SK-N-SH treated with all-trans-retinoic acid at 6 μM for 48 hours (cell line): Measurements from ENCODE around the gene ANAPC5.

Experiments used
- ARNTL ChIP-seq: fragments of 450-650 bp; formaldehyde crosslinking; IDR thresholded peaks from 2 replicates; pipeline ENCODE4 v1.5.0; 2020; ENCODE audit warnings: low read depth, mild to moderate bottlenecking, moderate library complexity, borderline replicate concordance
- BACH2 ChIP-seq: fragments of 250-450 bp; sonication (Bioruptor Pico); IDR thresholded peaks from 2 replicates; pipeline ENCODE4 v1.9.0; 2021; ENCODE audit warnings: mild to moderate bottlenecking, borderline replicate concordance
- CSDC2 ChIP-seq: fragments of 250-450 bp; sonication (Bioruptor Pico); IDR thresholded peaks from 2 replicates; pipeline ENCODE4 v1.5.0; 2020; ENCODE audit warnings: mild to moderate bottlenecking, moderate library complexity
- ESRRG ChIP-seq: fragments of 250-450 bp; sonication (Bioruptor Pico); IDR thresholded peaks from 2 replicates; pipeline ENCODE4 v1.6.1; 2021; ENCODE audit warnings: mild to moderate bottlenecking
- ISL1 ChIP-seq: fragments of 250-450 bp; sonication (Bioruptor Pico); IDR thresholded peaks from 2 replicates; pipeline ENCODE4 v2.1.2; 2022; ENCODE audit warnings: mild to moderate bottlenecking, moderate library complexity
- SNAI2 ChIP-seq: fragments of 250-450 bp; sonication (Bioruptor Pico); IDR thresholded peaks from 2 replicates; pipeline ENCODE4 v1.5.0; 2020; ENCODE audit warnings: mild to moderate bottlenecking, moderate library complexity
- ZFP3 ChIP-seq: fragments of 250-450 bp; sonication (Bioruptor Pico); IDR thresholded peaks from 2 replicates; pipeline ENCODE4 v1.5.0; 2020; ENCODE audit warnings: mild to moderate bottlenecking, moderate library complexity
- ZFP30 ChIP-seq: fragments of 450-650 bp; formaldehyde crosslinking; IDR thresholded peaks from 2 replicates; pipeline ENCODE4 v1.5.0; 2022; ENCODE audit warnings: mild to moderate bottlenecking, moderate library complexity
- ZNF565 ChIP-seq: fragments of 450-650 bp; formaldehyde crosslinking; conservative IDR thresholded peaks from 2 replicates; pipeline ENCODE4 v1.5.0; 2020; ENCODE audit warnings: low read depth, mild to moderate bottlenecking, moderate library complexity
- TF ChIP-seq, protein P1 (sequence below): fragments of 250-450 bp; sonication (Bioruptor Pico); IDR thresholded peaks from 2 replicates; pipeline ENCODE4 v1.5.0; 2020; ENCODE audit warnings: mild to moderate bottlenecking, moderate library complexity

DNA sequence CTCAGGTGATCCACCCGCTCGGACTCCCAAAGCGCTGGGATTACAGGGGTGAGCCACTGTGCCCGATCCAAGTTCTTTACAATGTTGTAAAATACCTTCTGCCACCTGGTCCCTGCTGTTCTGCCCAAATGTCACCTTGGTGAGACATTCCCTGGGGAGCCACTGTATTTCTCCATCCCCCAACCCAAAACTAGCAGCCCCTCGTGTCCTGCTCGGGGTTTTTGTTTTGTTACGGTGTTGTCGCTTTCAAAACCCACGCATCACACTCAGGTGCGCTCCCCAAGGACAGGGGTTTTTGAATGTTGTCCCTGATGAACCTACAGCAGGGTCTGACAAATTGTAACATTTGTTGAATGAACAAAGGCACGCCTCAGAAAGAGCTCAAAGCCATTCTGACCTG lies 93.1 kb downstream of the ANAPC5 start:
- no peak for TF ChIP-seq BACH2 (CRISPR knock-in tag)
- no peak for TF ChIP-seq ZNF565 (CRISPR knock-in tag)
- TF ChIP-seq ZFP30 (CRISPR knock-in tag) = no peak
- TF ChIP-seq ARNTL = no peak
- no peak for TF ChIP-seq ZFP3 (CRISPR knock-in tag)
- no peak for TF ChIP-seq ESRRG
- no peak for TF ChIP-seq SNAI2 (CRISPR knock-in tag)
- no peak for TF ChIP-seq ISL1 (CRISPR knock-in tag)
- TF ChIP-seq, protein P1, sequence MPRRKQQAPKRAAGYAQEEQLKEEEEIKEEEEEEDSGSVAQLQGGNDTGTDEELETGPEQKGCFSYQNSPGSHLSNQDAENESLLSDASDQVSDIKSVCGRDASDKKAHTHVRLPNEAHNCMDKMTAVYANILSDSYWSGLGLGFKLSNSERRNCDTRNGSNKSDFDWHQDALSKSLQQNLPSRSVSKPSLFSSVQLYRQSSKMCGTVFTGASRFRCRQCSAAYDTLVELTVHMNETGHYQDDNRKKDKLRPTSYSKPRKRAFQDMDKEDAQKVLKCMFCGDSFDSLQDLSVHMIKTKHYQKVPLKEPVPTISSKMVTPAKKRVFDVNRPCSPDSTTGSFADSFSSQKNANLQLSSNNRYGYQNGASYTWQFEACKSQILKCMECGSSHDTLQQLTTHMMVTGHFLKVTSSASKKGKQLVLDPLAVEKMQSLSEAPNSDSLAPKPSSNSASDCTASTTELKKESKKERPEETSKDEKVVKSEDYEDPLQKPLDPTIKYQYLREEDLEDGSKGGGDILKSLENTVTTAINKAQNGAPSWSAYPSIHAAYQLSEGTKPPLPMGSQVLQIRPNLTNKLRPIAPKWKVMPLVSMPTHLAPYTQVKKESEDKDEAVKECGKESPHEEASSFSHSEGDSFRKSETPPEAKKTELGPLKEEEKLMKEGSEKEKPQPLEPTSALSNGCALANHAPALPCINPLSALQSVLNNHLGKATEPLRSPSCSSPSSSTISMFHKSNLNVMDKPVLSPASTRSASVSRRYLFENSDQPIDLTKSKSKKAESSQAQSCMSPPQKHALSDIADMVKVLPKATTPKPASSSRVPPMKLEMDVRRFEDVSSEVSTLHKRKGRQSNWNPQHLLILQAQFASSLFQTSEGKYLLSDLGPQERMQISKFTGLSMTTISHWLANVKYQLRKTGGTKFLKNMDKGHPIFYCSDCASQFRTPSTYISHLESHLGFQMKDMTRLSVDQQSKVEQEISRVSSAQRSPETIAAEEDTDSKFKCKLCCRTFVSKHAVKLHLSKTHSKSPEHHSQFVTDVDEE (CRISPR knock-in tag) = no peak
- no peak for TF ChIP-seq CSDC2
